ENCODE data around the gene KPNA1. TPM values are rescaled to one million over a fixed set of nuclear protein-coding genes. Genes with fewer than 3 reads are reported as not detected.

Gene KPNA1
- total and polyA plus RNA-seq, 2 experiments from 2014 or later, result 34.0 to 62.6 TPM

DNA sequence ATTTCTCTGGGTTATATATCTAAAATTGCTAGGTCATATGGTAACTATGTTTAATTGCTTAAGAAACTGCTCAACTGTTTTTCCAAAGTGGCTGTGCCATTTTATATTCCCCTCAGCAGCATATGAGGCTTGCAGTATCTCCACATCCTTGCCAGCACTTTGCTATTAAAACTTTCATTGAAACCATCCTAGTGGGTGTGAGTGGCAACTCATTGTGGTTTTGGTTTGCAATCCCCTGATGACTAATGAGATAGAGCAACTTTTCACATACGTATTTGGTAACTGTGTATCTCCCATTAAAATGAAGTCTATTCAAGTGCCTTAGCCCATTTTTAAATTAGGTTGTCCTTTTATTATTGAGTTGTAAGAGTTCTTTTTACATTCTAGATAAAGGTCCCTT, 17.3 kb downstream of the KPNA1 start:
- Histone ChIP-seq H3K4me2 (ENCODE audit: unreplicated experiment) (peak overlapping the region; percentile 6), H3F3A (ENCODE audit: insufficient read depth) (peaks cover 38% of the 10 kb centered on the region), H3K27me3 (replicated peaks; ENCODE audit: insufficient read depth) (no peaks in the 10 kb centered on the region), H3K9me3 (ENCODE audit: low read depth) (no peaks in the 10 kb centered on the region), H2AFZ (no peak overlapping the region), H3K9me2 (ENCODE audit: insufficient read depth) (no peaks in the 10 kb centered on the region), H3K9ac (no peak overlapping the region), H3K4me1 (ENCODE audit: insufficient read depth) (peaks cover 18% of the 10 kb centered on the region), H3K36me3 (ENCODE audit: low read depth) (peaks cover 27% of the 10 kb centered on the region), H3K79me2 (ENCODE audit: insufficient read depth) (peaks cover 94% of the 10 kb centered on the region), H3K4me3 (no peak overlapping the region), H3K27ac (peak overlapping the region; percentile 43), H4K20me1 (ENCODE audit: insufficient read depth) (peaks cover 50% of the 10 kb centered on the region)
- peak; percentile 94 for DNase-seq
- TF ChIP-seq EZH2phosphoT487 (IDR thresholded peaks at IDR 0.05; ENCODE audit: insufficient read depth, low read depth) (0 out of 2 replicates have a peak, but pooled peaks have one; percentile 85), EZH2 (IDR thresholded peaks at IDR 0.05; ENCODE audit: insufficient read depth, poor library complexity, severe bottlenecking) (no peak)
- in situ Hi-C loops (cut with MboI), result no loop called here
- 0% methylated on average over 1 of the region's 1 CpG for whole genome bisulfite sequencing, 2 experiments (ENCODE audit: low coverage in 1 of 2, low lambda C conversion rate in 2 of 2, missing lambda C conversion rate in 2 of 2)

DNA sequence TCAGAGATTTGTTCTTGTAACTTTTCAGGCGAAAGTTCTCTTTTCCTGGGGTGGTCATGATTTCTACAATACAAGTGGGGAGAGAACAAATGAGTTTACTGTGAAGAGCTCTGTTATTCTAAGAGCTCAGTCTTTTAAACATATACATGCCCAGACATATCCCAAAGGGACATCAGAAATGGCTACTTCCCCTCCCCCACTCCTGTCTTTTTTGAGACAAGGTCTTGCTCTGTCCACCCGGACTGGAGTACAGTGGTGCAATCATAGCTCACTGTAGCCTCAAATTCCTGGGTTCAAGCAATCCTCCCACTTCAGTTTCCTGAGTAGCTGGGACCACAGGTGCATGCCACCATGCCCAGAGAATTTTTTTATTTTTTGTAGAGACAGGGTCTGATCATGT, 18.2 kb downstream of the KPNA1 start:
- 69 to 74% methylated on average over 2 of the region's 2 CpGs for WGBS, 2 experiments (ENCODE audit: low coverage in 1 of 2, low lambda C conversion rate in 2 of 2, missing lambda C conversion rate in 2 of 2)
- peaks cover 18% of the 10 kb centered on the region for H3K4me1 ChIP-seq (ENCODE audit: insufficient read depth)
- no peak overlapping the region for H3K4me2 ChIP-seq (ENCODE audit: unreplicated experiment)
- TF ChIP-seq EZH2 (IDR thresholded peaks at IDR 0.05; ENCODE audit: insufficient read depth, poor library complexity, severe bottlenecking) (no peak), EZH2phosphoT487 (IDR thresholded peaks at IDR 0.05; ENCODE audit: insufficient read depth, low read depth) (no peak)
- H3K36me3 ChIP-seq (ENCODE audit: low read depth), result peaks cover 29% of the 10 kb centered on the region
- H3K9me3 ChIP-seq (ENCODE audit: low read depth), result no peaks in the 10 kb centered on the region
- H3F3A ChIP-seq (ENCODE audit: insufficient read depth), result peaks cover 38% of the 10 kb centered on the region
- DNase-seq, result no peak
- H2AFZ ChIP-seq, result no peak overlapping the region
- no peak overlapping the region for H3K9ac ChIP-seq
- in situ Hi-C loops (cut with MboI), result no loop called here
- no peaks in the 10 kb centered on the region for H3K27me3 ChIP-seq (replicated peaks; ENCODE audit: insufficient read depth)
- H3K9me2 ChIP-seq (ENCODE audit: insufficient read depth), result no peaks in the 10 kb centered on the region
- peaks cover 42% of the 10 kb centered on the region for H4K20me1 ChIP-seq (ENCODE audit: insufficient read depth)
- H3K79me2 ChIP-seq (ENCODE audit: insufficient read depth), result peaks cover 91% of the 10 kb centered on the region
- H3K4me3 ChIP-seq, result no peak overlapping the region
- H3K27ac ChIP-seq, result peak overlapping the region; percentile 43; the same call in 1 of the 2 replicates

DNA sequence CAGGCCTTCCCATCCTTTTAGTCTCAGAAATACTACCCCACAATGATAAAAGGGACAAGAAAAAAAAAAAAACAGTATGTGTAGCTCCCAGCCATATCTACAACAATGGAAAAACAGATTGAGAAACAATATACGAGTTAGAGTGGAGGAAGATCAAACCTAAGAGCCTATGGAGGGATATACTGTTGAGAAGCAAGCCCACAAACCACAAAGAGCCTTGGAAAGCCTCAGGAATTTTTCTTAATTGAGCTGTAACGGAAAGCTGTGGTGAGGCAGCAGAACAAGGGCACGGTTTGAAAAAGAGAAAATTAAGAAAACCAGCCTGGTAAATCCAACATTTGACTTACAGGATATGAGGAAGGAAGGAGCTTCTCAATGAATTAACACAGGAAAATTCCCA, 21.4 kb downstream of the KPNA1 start:
- Histone ChIP-seq H3F3A (ENCODE audit: insufficient read depth) (peaks cover 30% of the 10 kb centered on the region), H4K20me1 (ENCODE audit: insufficient read depth) (peaks cover 29% of the 10 kb centered on the region), H3K9me3 (ENCODE audit: low read depth) (no peaks in the 10 kb centered on the region), H3K27me3 (replicated peaks; ENCODE audit: insufficient read depth) (no peaks in the 10 kb centered on the region), H3K27ac (no peak overlapping the region), H3K9ac (no peak overlapping the region), H3K4me3 (no peak overlapping the region), H2AFZ (no peak overlapping the region), H3K36me3 (ENCODE audit: low read depth) (peaks cover 40% of the 10 kb centered on the region), H3K79me2 (ENCODE audit: insufficient read depth) (peaks cover 91% of the 10 kb centered on the region), H3K9me2 (ENCODE audit: insufficient read depth) (no peaks in the 10 kb centered on the region), H3K4me1 (ENCODE audit: insufficient read depth) (peaks cover 18% of the 10 kb centered on the region), H3K4me2 (ENCODE audit: unreplicated experiment) (no peak overlapping the region)
- TF ChIP-seq EZH2 (IDR thresholded peaks at IDR 0.05; ENCODE audit: insufficient read depth, poor library complexity, severe bottlenecking) (no peak), EZH2phosphoT487 (IDR thresholded peaks at IDR 0.05; ENCODE audit: insufficient read depth, low read depth) (0 out of 2 replicates have a peak, but pooled peaks have one; percentile 59)
- DNase-seq, result peak; percentile 50
- in situ Hi-C loops (cut with MboI), result no loop called here
- WGBS, 2 experiments (ENCODE audit: low coverage in 1 of 2, low lambda C conversion rate in 2 of 2, missing lambda C conversion rate in 2 of 2), result 52% methylated on average over 3 of the region's 3 CpGs

DNA sequence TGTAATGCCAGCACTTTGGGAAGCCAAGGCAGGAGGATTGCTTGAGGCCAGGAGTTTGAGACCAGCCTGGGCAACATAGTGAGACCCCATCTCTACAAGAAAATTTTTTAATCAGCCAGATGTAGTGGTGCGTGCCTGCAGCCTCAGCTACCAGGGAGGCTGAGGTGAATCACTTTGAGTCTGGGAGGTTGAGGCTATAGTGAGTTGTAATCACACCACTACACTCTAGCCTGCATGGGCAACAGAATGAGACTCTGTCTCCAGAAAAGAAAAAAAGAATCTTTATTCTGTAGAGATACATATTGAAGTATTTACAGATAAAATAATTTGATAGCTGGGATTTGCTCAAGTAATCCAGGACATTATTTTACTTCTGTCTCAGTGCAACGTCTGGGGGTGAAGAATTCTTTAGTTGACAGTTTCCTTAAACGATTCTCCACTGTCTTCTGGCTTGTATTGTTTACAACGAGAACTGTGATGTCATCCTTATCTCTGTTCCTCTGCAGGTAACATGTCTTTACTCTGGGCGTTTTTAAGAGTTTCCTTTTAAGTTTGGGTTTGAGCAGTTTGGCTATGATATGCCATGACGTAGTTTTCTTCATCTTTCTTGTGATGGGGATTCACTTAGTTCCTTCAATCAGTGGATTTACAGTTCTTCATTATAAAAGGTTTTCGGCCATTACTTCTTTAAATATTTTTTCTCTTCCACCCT, 26.3 kb downstream of the KPNA1 start:
- Histone ChIP-seq H3F3A (ENCODE audit: insufficient read depth) (peaks cover 17% of the 10 kb centered on the region), H2AFZ (no peak overlapping the region), H3K27me3 (replicated peaks; ENCODE audit: insufficient read depth) (no peaks in the 10 kb centered on the region), H3K9me2 (ENCODE audit: insufficient read depth) (no peaks in the 10 kb centered on the region), H3K9ac (no peak overlapping the region), H3K4me3 (no peak overlapping the region), H3K79me2 (ENCODE audit: insufficient read depth) (peaks cover 96% of the 10 kb centered on the region), H3K9me3 (ENCODE audit: low read depth) (no peaks in the 10 kb centered on the region), H3K4me2 (ENCODE audit: unreplicated experiment) (no peak overlapping the region), H3K4me1 (ENCODE audit: insufficient read depth) (peaks cover 22% of the 10 kb centered on the region), H3K27ac (no peak overlapping the region), H4K20me1 (ENCODE audit: insufficient read depth) (peaks cover 21% of the 10 kb centered on the region), H3K36me3 (ENCODE audit: low read depth) (peaks cover 20% of the 10 kb centered on the region)
- TF ChIP-seq EZH2phosphoT487 (IDR thresholded peaks at IDR 0.05; ENCODE audit: insufficient read depth, low read depth) (no peak), EZH2 (IDR thresholded peaks at IDR 0.05; ENCODE audit: insufficient read depth, poor library complexity, severe bottlenecking) (no peak)
- WGBS, 2 experiments (ENCODE audit: low coverage in 1 of 2, low lambda C conversion rate in 2 of 2, missing lambda C conversion rate in 2 of 2), result 80 to 86% methylated on average over 7 of the region's 7 CpGs
- no peak for DNase-seq
- in situ Hi-C loops (cut with MboI), result no loop called here

Measured in GM23248 (cell line).